HG03196 (cell line): Measurements from ENCODE around the gene HACD1.
A peak's percentile ranks its signal among the peaks of the same experiment; 100 is the strongest.

Experiments
- ATAC-seq: cut with Tn5 transposase; IDR thresholded peaks from one replicate; pipeline ENCODE4 v1.9.1; 2021; ENCODE audit not compliant: unreplicated experiment

Gene HACD1

GRCh38 chr10:17586821-17587234, 30.3 kb downstream of the HACD1 start:
- peak; percentile 59 for ATAC-seq

DNA sequence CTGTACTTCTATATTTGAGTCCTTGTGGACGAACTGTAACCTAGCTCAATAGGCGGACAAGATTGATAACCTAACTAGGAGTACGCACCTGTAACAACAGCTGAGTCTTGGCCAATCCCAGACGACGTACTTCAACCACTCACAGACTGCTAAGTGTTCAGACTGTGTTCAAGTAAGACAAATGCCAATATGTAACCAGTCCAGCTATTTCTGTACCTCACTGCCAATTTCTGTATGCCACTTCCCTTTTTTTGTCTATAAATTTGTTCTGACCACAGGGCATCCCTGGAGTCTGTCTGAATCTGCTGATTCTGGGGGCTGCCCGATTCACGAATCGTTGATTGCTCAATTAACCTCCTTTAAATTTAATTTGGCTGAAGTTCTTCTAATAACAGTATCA, 32.2 kb downstream of the HACD1 start:
- peak; percentile 78 for ATAC-seq

DNA sequence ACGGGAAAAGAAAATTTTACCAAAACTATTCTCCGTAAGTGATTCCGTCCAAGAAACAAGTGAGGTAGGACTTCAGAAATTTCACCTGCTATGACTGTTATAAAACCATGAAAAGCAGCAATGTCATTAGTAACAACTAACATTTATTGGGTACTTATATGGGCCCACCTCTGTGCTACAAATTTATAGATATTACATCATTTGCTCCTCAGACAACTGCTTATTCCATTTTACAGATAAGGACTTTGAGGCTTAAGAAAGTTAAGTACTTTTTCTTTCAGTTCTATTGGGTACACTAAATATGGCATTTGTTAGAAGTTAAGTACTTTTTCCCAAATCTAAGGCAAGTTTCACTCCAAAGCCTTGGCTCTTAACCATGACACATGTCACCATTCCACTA, 36.3 kb downstream of the HACD1 start:
- no peak for ATAC-seq

DNA sequence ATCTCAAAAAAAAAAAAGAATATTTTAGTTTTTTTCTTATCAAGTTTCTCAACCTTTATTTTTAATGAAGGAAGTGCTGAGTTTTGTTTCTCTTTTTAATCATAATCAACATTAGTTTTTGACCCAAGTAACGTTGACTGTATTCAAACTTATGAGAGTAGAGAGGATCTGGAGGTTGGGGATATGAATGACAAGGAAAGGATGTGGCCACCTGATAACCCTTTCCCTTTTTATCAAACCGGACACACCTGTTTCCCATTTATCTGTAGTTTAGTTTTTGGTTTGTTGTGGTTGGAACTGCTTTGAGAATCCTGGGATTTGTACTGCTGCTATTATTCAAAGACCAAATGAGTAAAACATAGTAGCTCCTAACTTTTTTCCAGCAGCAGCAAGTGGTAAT, 38.6 kb downstream of the HACD1 start:
- ATAC-seq = no peak

GRCh38 chr10:17576768-17577167, 40.4 kb downstream of the HACD1 start:
- no peak for ATAC-seq

DNA sequence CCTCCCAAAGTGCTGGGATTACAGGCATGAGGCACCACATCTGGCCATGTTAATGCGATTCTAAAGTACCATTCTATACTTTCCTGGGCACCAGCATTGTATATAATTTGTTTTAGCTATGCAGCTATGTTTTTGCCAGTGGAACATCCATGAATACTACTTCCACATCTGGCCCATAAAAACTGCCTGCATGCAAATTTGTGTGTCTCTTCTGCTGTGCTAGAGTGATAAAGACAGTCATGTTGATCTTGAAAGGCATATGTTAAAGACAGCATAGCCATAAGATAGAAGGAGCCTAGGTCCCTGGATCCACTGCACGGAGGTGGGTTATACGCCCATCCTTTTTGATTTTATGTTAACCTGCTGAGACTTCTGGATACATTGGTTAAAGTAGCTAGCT, 52.3 kb downstream of the HACD1 start:
- ATAC-seq = no peak

DNA sequence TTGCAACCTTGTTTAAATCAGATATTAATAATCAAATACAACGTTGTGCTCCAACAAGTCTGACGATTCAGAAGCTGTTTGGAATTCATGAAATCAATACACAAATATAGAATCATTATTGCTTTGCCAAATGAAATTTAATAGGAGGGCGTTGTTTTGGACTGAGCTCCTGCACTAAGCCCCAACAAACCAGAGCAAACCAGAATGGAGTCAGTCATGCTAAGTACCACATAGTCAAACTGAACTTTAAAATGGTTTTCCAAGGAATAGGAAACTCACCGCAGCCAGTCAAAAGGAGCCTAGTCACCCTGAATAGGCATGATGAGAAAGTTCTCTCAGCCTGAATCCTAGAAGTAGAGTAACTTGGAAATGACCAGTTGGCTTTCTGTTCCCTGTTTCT, 53.7 kb downstream of the HACD1 start:
- no peak for ATAC-seq

GRCh38 chr10:17562614-17563013, 54.6 kb downstream of the HACD1 start:
- no peak for ATAC-seq

DNA sequence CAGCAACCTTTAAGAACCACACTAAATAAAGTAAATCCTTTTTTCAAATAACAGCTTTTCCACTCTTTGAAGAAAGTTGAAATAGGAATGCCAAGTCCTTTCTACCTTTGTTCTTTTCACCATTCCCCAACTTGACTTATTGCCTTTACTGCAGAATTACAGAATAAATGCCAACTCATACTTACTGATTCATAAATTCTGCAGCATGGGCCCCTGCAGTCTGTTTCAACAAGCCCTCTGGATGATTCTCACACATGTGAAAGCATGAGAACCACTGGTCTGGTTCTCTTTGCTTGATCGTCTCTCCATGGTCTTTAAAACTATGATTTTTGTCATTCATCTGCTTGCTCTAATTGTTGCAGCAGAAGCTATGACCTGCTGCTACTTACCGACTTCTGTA, 56.1 kb downstream of the HACD1 start:
- no peak for ATAC-seq

GRCh38 chr10:17557459-17557858, 59.7 kb downstream of the HACD1 start:
- ATAC-seq = no peak

GRCh38 chr10:17548770-17549169, 68.4 kb downstream of the HACD1 start:
- no peak for ATAC-seq

- ATAC-seq = no peak
These were observed 69.0 kb downstream of the HACD1 start for GRCh38 chr10:17548162-17548561.

GRCh38 chr10:17547060-17547459, 70.1 kb downstream of the HACD1 start:
- no peak for ATAC-seq

GRCh38 chr10:17544465-17544864, 72.7 kb downstream of the HACD1 start:
- no peak for ATAC-seq
